Stimulated activated CD4-positive, alpha-beta T cell treated with anti-CD3 and anti-CD28 coated beads, TNF-alpha, amount 100 ng/mL, for 4 hours (primary cell): ENCODE results near the gene ESRP2.

Experiments used
- DNase-seq, 3 experiments: peaks; one replicate each; pipeline ENCODE4 v3.0.0-alpha.2; 2020; ENCODE audit warnings: low read depth in 3 of 3

ESRP2 gene

DNA sequence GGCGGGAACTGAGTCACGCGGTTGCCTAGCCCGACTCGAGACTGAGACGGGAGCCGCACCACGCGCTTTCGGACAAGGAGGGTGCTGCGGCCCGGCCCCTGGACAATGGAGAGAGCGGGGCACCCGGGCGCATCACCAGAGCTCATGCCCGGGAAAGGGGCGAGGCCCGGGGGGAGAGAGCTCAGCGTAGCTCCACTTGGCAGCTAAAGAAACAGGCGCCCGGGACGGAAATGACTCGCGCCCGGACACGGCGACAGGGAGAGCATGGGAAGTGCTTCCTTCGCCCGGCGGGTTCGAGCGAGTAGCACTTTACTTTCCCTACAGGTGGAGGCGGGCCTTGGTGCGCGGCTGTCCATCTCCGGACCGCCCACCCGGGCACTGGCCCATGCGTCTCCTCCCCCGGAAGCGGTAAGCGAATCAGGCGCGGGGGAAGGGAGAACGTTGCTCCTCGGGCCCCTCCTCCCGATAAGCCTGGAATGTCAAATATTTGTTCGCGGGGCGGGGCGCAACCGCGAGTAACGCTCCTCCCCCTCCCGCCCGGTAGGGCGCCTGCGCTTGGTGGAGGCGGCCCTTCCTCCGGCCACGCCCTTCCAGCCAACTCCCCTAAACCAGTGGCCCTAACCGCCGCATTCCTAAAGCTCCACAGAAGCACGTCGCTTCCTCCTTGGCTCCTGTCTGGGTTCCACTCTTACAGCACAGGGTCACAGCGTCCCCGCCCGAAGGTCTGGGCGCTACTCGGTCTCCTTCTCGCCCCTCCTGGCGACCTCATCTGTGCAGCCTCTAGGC lies 1.5 kb upstream of the ESRP2 start:
- peak; percentile 77 to 87 (median 79) for DNase-seq

DNA sequence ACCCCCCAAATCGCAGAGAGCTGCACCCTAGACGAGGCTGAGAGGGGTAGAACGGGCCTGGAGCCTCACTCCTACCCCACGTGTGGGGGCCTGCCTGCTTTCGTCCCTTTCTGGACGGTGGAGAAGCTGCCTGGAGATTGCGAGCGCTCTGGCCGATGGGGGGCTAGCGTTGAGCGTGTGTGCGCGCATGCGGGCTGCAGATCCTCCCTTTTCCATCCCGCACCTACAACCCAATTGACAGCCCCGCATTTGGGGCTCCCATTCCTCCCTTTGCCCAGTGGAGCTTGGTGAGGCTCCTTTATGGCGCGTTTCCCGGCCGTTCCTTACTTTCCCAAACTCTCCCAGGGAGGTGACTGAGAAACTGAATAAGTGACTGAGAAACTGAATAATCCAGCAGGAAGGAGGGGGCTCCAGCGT lies 907 bp upstream of the ESRP2 start:
- DNase-seq = no peak

DNA sequence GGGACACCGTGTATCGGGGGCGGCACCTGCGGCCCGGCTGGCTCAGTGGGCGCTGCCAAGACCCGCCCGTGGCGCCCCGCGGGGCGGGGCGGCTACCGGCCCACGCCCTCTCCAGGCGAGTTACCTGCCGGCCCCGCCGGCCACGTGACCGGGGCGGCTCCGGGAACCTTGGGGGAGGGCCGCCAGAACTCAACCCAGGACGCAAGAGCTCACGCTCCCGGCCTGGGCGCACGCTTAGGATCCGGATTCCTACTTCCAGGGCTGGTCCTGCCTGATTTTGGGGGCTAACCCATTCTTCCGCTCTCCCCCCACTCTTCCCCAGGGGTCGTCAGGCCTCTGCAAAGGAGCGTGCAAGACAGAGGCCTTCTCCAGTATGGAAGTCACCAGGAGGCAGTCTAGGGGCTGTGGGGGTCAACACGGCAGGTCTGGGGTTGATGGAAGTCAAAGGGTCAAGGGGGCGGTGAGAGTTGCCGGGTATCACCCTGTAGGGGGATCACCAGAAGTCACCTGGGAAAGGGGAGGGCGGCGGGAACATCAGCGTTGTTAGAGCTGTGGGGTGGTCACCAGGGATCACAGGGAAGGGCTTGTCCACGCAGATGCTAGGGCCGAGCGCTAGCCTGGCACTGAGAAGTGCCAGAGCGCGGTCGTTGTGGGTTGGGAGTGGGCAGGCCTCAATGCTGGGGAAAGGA lies 354 bp upstream of the ESRP2 start:
- no peak for DNase-seq

DNA sequence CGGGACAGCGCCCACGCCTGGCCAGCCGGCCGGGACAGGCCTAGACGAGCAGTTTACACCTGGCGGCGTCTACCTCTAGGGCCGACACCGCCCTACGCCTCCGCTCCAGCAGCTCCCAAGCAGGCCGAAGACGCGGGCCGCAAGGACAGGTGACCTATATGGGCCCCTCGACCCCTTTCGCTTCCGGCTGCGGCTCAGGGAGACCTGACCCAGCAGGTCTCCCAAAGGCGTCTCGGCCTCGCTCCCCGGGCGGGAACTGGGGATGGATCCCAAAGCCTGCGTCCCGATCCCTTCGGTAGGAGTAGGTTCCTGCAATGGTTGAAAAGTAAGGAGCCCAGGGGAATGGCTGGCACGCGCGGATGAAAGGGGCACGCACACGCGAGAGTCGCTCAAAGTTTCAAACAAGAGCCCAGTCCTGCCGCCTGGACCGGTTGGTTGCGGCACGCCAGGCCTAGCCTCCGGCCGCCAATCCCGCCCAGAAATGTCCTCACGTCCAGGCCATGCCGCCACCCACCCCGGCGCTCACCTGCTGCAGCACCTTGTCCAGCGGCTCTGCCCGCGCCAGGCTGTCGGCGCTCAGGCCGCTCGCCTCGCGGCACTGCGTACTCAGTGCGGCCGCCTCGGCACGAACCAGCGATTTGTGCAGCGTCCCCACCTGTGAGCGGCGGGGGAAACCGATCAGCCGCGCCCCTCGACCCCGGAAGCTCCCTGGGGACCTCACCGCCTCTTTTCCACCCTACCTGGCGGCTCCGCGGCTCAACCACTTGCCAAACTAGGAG lies 630 bp downstream of the ESRP2 start:
- no peak for DNase-seq

DNA sequence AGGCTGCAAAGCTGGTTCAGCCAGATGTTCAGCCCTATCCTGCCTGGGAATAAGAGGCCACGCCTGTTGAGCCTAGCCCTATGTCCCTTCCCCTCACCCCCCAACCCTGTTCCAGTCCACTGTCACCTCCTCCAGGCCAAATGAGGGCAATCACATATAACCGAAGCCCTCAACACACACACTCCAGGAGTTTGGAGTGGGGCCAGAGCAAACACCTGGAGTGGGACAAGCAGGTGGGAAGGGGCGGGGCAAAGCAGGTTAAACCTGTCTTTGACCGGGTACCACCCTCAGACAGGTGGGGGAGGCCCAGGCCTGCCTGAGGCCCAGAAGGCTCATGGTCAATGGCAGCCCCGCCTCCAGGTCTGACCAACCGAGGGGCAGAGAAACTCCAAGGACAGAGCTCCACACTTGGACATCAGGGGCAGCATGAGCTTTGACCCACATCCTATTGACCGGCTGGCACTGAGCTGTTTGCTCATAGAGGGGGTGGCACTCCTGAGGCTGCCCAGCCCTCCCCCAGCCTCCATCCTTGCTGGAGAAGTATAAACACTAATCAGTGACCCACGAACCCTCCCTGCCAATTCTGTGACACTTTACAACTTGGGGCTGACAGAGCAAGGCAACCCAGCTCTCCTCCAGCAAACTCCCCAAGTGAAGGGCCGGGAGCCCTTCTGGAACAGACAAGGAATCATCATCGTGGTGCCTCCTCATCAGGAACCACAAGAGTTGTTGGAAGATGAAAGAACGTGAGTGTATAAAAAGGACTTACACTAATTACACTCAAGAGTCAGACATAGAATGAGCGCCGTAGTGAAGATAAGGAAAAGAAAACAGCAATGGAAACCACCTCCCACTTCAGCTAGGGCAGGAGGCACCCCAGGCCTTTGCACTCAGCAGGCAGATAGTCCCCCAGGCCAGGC lies 1.5 kb downstream of the ESRP2 start:
- no peak for DNase-seq

DNA sequence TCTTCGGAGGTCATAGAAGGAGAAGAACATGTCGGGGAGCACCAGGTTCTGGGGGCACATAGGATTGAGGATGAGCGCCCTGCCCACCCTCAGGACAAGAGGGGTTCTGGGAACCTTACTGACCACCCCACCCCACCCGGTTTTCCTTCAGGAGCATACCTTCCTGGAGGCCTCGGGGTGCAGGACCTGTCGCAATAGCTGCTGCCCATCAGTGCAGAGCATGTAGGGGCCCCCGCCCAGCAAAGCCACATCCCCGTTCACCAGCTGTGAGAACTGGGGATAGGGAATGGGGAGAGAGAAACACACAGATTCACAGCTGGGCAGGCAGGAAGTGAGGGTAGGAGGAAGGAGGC lies 2.1 kb downstream of the ESRP2 start:
- no peak for DNase-seq

DNA sequence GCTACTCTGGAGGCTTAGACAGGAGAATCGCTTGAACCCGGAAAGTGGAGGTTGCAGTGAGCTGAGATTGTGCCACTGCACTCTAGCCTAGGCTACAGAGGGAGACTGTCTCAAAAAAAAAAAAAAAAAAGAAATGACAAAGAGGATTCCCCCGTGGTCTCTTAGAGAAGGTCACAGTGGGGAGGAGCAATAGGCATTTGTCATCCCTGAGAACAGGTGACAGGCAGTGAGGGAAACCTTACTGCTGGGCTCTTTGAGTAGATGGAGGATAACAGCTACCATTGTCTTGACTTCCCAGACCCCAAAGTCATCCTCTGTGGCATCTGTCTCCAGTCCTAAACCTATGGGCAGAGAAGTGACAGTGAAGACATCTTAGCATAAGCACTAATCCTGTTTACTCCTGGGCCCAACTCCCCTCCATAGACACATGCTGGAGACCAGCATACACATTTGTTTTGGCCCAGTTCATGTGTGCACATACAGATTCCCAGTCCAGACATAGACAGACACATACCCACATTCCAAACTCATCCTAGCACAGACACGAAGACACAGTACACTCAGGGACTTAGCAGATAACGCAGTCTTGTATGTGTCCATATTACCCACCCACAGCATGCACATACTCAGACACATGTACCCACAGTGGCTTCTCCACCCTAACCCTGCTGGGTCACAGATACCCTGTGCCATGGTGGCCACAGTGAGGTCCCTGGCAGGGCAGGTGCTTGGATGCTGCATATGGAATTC lies 2.7 kb downstream of the ESRP2 start:
- no peak for DNase-seq

DNA sequence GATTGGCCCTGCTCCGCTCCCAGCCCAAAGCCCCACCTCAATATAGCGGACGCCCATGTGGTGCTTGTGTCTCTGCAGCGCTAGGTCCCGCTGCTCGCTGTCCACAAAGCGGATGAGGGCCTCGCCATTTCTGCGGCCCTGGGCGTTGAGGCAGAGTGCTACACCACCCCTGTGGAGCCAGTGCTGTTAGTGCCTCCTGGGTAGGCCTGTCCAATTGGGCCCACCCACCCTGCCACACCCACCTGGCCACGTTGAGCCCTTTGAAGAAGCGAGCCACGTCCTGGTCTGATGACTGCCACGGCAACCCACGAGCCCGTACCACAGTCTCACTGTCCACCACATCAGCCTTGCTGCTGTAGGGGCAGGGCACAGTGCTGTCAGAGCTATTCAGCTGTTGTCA lies 3.6 kb downstream of the ESRP2 start:
- DNase-seq = no peak

DNA sequence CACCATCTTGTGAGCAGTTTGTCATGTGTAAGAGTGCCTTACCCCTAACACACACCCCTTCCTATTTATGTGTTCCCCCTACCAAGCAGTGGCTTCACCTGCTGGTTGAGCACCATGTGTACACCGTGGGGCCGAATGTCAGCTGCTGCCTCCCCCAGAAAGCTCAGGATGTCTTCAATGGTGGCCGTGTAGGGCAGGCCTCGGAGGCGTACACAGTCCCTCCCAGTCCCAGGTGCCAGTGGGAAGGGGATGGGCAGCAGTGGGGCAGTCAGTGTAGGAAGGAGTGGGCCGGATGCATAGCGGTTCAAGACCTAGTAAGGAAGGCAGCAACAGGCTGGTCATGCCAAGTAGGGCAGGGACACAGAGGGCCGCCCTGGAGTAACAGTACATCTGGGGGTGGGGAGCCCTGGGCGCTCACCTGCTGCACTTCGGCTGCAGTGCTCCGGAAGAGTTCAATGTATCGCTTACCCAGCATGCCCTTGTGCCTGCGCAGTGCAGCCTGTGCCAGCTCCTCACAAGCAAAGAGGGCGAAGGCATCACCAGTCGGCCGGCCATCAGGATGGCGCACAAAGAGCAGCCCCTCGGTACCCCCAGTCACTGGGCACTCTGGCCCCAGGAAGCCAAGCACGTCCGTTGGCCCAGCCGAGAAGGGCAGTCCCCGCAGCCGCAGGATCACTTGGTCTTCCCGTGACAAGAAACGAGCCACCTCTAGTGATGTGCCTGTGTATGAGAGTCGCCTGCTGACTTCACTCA lies 4.4 kb downstream of the ESRP2 start:
- DNase-seq = no peak

DNA sequence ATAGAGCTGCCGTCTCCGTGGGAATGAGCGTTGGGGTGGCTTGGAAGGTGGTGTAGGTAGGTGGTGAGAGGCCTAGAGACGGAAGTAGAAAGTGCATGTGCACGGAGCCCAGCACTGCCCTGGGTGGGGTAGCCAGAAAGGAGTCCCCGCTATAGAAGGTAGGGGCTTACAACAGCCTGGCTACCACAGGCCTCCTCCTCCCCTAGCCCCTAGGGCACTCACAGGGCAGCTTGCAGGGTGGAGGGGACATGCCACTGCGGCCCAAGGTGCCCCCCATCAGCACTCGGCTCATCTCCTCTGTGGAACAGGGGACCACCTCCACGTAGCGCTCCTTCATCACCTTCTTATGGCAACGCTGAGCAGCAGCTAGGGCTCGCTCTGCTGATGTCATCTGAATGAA lies 5.0 kb downstream of the ESRP2 start:
- DNase-seq = no peak

DNA sequence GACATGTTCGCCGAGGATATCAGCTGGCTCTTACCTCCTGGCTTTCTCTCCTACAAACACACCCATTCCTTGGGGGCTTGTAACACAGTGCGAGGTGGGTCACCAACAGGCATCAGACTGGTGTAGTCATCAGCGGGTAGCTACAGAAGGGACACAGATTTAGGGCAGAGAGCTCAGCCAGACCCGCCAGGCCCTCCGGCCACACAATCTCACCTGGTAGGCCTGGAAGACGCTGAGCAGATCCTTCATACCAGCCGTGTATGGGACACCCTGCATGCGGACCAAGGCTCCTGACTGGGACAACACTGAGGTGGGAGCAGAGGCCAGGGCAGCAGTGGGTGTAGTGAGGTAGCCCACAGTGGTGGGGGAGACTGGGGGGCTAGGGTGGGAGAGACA lies 5.8 kb downstream of the ESRP2 start:
- DNase-seq = no peak

DNA sequence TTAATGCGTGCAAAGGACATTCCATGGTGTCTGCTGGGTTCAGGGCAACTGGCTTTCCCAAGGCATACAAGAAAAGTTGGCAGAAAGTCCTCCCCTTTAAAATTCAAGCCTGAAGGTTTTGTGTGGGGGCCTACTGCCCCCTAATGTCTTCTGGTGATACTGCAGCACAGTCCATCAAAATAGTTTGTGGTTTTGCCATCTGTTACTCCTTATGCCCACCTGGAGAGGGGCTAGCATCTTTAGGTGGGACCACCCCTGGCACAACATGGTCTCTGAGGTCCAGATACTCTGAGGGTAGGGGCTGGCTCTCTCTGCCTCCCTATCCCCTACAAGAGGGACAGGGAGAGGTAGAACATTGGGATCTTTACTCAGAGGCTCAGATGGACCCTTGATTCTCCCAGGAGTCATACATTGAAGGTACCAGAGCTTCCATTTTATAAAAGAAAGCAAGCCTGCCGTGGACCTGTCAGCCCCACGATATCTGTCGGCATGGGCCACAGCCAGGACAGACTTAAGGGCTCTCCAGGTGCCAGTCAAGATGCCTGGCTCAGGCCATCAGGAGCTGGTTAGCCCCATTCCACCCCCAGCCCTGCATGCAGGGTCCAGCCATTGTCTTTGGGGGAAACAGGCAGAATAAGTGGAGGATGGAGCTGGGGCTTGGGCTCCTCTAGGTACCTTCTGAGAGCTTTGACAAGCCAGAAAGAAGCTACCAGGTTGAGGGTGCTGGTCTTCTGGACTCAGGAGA lies 6.3 kb downstream of the ESRP2 start:
- peak in 1 of 3 experiments; percentile 28 for DNase-seq

DNA sequence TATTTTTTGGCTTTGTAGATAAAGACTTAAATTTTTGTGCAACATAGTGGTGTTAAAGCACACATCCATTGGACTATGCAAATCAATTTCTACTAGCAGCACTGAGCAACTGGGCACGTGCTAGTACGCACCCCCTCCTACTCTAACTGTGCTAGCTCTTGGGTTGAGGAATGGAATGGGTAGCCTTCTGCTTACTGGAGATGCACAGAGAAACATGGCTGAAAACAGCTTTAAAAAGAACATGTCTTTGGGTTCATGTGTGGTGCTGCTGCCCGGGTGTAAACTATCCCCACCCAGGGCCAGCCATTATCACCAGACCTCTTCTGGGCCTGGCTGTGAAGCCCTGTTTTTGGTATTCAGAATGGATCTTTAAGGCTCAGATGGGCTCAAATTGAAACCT lies 7.3 kb downstream of the ESRP2 start:
- no peak for DNase-seq

DNA sequence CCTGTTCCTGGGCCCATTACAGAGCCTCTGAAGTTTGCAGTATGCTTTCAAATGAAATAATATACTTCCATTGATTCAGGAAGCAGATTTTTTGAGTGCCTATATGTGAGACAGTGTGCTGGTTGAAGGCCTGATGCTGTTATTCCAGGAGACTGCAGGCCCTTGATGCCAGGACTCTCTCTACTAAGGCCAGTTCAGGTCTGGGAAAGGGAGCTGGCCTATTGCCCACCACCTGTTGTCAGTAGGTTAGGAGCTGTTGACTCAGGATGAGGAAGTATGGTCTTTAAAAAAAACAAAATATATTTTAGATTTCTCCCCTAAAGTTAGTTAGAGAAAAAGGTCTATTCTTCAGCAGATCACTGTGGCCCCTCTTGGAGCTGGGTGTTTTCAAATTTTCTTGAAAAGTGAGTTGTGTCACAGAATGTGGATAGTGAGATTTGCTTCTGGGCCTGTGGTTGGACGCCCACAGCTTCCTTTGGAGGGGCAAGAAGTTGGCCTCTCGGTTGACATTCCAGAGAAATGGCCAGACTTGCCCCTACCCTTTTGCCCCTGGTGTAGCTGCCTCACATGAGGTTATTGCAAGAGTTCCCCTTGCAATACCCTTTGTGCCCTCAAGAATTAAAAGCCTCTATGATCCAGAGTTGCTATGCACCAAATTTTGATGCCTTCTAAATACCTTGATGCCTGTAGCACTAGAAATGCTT lies 7.9 kb downstream of the ESRP2 start:
- no peak for DNase-seq

DNA sequence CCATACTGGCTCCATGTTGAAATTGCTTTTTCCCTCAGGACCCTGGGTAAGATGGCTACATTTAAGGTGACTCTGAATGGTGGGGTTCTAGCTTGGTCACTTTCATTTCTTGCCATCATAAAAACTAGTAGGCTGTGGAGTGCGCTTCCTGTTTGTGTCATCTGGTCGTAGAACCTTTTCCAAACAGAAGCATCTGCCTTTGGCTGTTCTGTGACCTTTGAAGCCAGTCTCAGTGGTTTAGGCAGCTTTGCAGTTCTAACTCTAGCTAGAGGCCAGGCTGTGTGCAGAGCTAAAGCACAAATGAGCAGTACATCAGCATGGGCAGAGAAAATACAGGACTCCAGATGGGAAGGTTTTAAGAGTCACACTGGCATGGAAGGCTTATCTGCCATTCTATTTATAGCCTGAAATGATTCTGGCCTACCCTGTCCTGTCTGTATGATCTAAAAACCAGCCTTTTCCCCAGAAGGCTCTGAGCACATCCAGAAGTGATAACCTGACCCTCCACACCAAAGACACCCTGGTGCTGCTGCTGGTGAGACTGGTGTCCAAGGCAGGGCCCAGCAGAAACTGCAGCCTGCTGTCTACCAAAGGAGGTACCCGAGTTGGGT lies 8.6 kb downstream of the ESRP2 start:
- no peak for DNase-seq

DNA sequence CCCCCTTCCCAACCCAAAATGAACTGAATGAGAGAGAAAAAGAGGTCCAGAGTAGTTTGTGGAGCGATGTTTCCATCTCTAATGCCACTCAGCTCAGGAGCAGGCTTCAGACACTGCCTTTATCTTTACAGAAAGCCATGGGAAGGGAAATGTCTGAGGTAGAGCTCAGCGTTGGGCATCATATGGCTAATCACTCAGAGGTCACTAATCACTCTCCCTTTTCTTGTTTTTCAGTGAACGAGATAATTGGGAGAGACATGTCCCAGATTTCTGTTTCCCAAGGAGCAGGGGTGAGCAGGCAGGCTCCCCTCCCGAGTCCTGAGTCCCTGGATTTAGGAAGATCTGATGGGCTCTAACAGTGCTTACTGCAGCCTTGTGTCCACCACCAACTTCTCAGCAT lies 9.8 kb downstream of the ESRP2 start:
- no peak for DNase-seq

DNA sequence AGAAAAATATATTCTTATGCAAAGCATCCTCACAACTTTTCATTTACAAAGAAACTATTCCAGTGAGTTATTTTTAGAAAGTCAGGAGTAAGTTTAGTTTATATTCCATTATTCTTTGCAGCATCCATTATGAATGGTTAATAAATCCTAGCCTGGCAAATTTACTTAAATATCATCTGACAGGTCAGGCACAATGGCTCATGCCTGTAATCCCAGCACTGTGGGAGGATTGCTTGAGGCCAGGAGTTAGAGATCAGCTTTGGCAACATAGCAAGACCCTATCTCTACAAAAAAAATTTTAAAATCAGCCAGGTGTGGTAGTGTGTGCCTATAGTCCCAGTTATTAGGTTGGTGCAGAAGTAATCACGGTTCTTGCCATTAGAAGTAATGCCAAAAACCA lies 12.9 kb downstream of the ESRP2 start:
- DNase-seq = no peak

DNA sequence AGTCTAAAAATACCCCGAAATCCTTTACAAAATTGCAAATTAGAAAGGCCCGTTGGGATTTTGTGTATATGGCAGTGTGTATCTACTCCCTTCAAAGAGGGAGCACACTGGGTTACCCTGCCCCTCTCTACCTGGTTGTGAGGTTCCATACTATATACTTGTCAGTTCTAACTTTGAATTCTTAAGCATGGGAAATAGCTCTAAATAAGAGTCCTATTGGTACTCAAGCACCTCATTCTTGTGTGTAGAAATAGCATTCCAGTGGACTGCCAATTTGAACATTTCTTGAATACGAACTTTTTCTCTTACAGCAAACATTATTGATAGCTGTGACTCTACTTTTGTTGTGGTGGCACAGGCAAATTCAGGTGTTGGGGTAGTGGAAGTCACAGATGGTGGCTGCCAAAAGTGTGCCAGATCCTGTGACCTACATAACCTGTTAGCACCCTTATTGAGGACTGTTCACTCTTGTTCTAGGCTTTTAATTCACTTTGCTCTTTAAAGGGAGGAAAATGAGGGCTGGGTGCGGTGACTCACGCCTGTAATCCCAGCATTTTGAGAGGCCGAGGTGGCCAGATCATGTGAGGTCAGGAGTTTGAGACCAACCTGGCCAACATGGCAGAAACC lies 16.1 kb downstream of the ESRP2 start:
- no peak for DNase-seq
